Esophagus mucosa (tissue), 1 donor: Measurements from ENCODE around the gene RPS6KA4. TPM values are rescaled to one million over a fixed set of nuclear protein-coding genes. Genes with fewer than 3 reads are reported as not detected.
"Not testable (repeated sequence)": the region's sequence is repeated elsewhere in the genome, so short reads cannot be mapped to it uniquely, and the experiment has no call there.

ENCODE experiments used
- ATAC-seq: fragments of 200-7000 bp; cut with Tn5 transposase; one replicate; pipeline ENCODE4 v1.9.1; 2020
- total RNA-seq: library from RNA; stranded (reverse); gene quantifications from one replicate; pipeline ENCODE4 v1.2.4, GENCODE V29; 2023
- donor health status: DM: yes; HTN: yes; CAD: no.

Gene RPS6KA4
- total RNA-seq, 1 donor from 2014 or later = 36.2 TPM

- no peak for ATAC-seq
These were observed 31.6 kb downstream of the RPS6KA4 start for GRCh38 chr11:64390558-64390957.

- ATAC-seq = no peak
These were observed 32.9 kb downstream of the RPS6KA4 start for GRCh38 chr11:64391839-64392238.

GRCh38 chr11:64395545-64396078, 36.6 kb downstream of the RPS6KA4 start:
- ATAC-seq = no peak

GRCh38 chr11:64396079-64396591, 37.2 kb downstream of the RPS6KA4 start:
- no peak for ATAC-seq

- peak; percentile 73 for ATAC-seq
These were observed 41.1 kb downstream of the RPS6KA4 start for GRCh38 chr11:64400102-64400501.

GRCh38 chr11:64400667-64401066, 41.7 kb downstream of the RPS6KA4 start:
- no peak for ATAC-seq

GRCh38 chr11:64401775-64402174, 42.8 kb downstream of the RPS6KA4 start:
- no peak for ATAC-seq

- ATAC-seq = no peak
These were observed 44.1 kb downstream of the RPS6KA4 start for GRCh38 chr11:64403106-64403505.

- no peak for ATAC-seq
These were observed 47.4 kb downstream of the RPS6KA4 start for GRCh38 chr11:64406221-64406946.

- ATAC-seq = no peak
These were observed 48.3 kb downstream of the RPS6KA4 start for GRCh38 chr11:64407221-64407620.

- ATAC-seq = no peak
These were observed 48.7 kb downstream of the RPS6KA4 start for GRCh38 chr11:64407630-64408029.

GRCh38 chr11:64409278-64409677, 50.3 kb downstream of the RPS6KA4 start:
- ATAC-seq = no peak

- ATAC-seq = no peak
These were observed 50.9 kb downstream of the RPS6KA4 start for GRCh38 chr11:64409707-64410403.

GRCh38 chr11:64410404-64410734, 51.4 kb downstream of the RPS6KA4 start:
- no peak for ATAC-seq

- ATAC-seq = no peak
These were observed 54.5 kb downstream of the RPS6KA4 start for GRCh38 chr11:64413417-64413816.

- ATAC-seq = no peak
These were observed 56.3 kb downstream of the RPS6KA4 start for GRCh38 chr11:64415286-64415685.

GRCh38 chr11:64415996-64416728, 57.2 kb downstream of the RPS6KA4 start:
- no peak for ATAC-seq

- not testable (repeated sequence) for ATAC-seq
These were observed 59.3 kb downstream of the RPS6KA4 start for GRCh38 chr11:64418233-64418632.

- no peak for ATAC-seq
These were observed 60.4 kb downstream of the RPS6KA4 start for GRCh38 chr11:64419257-64419790.

GRCh38 chr11:64419818-64420485, 61.0 kb downstream of the RPS6KA4 start:
- ATAC-seq = no peak
